Mucosa of rectum (tissue), 2 donors: ENCODE measurements around the gene RAC2.

Experiments
- H3K27ac ChIP-seq, 2 donors: one replicate each; pipeline ENCODE4 v1.7.0; 2013; ENCODE audit warnings: inconsistent platforms in 2 of 2, low read depth in 2 of 2, low read length in 2 of 2
- H3K27me3 ChIP-seq, 2 donors: one replicate each; pipeline ENCODE4 v1.7.0; 2013; ENCODE audit warnings: low read length in 2 of 2; ENCODE audit not compliant: control insufficient read depth in 2 of 2, insufficient read depth in 2 of 2
- H3K36me3 ChIP-seq, 2 donors: one replicate each; pipeline ENCODE4 v1.7.0; 2013; ENCODE audit warnings: low read length in 2 of 2; ENCODE audit not compliant: control insufficient read depth in 2 of 2, insufficient read depth in 2 of 2
- H3K4me1 ChIP-seq, 2 donors: one replicate each; pipeline ENCODE4 v1.7.0; 2013; ENCODE audit warnings: low read length in 2 of 2, mild to moderate bottlenecking in 1 of 2; ENCODE audit not compliant: control insufficient read depth in 2 of 2, insufficient read depth in 2 of 2
- H3K4me3 ChIP-seq, 2 donors: one replicate each; pipeline ENCODE4 v1.7.0; 2013; ENCODE audit warnings: low read length in 2 of 2
- H3K9ac ChIP-seq, 2 donors: one replicate each; pipeline ENCODE4 v1.7.0; 2013; ENCODE audit warnings: low read length in 2 of 2, low read depth in 1 of 2, mild to moderate bottlenecking in 1 of 2
- H3K9me3 ChIP-seq, 2 donors: one replicate each; pipeline ENCODE4 v1.7.0; 2013; ENCODE audit warnings: low read length in 2 of 2; ENCODE audit not compliant: control insufficient read depth in 2 of 2
- donor health status: healthy.
- donor health status: Normal muscosa, but diverticular disease.

Gene RAC2

DNA sequence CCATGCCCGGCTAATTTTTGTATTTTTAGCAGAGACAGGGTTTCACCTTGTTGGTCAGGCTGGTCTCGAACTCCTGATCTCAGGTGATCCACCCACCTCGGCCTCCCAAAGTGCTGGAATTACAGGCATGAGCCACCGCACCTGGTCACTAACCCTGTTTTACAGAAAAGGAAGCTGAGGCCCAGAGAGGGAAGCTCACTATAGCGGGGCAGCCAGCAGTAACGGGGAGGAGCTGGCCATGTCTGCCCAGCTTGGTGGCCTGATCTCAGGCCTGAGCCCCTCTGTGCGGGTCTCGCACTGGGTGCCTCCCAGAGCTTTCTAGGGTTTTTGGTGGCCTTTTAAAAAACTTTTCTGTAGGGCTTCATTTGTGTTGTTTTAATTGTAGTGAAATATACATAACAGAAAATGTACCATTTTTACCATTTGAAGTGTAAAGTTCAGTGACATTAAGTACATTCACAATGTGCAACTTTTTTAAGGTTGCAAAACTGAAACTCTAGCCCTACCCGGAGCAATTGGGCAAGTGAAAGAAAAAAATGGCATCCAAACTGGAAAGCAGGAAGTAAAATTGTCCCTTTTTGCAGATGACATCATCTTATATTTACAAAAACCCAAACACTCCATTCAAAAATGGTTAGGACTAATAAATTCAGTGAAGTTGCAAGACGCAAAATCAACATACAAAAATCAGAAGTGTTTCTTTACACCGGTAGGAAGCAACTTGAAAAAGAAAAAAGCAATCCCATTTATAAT lies 23.8 kb upstream of the RAC2 start:
- Histone ChIP-seq H3K27me3 (no peaks in the 10 kb centered on the region), H3K9ac (no peak overlapping the region), H3K9me3 (peaks cover 4 to 10% of the 10 kb centered on the region in 2 donors), H3K4me3 (peak overlapping the region in 1 of 2 donors; percentile 71), H3K36me3 (no peaks in the 10 kb centered on the region), H3K4me1 (peaks cover 0 to 3% of the 10 kb centered on the region in 2 donors), H3K27ac (peak overlapping the region; percentile 2 to 56)

- Histone ChIP-seq H3K4me1 (peaks cover 0 to 3% of the 10 kb centered on the region in 2 donors), H3K9ac (peak overlapping the region in 1 of 2 donors; percentile 47), H3K27ac (peak overlapping the region; percentile 2 to 56), H3K9me3 (peaks cover 4 to 10% of the 10 kb centered on the region in 2 donors), H3K36me3 (no peaks in the 10 kb centered on the region), H3K27me3 (no peaks in the 10 kb centered on the region), H3K4me3 (peak overlapping the region; percentile 20 to 71)
These were observed 23.1 kb upstream of the RAC2 start for GRCh38 chr22:37267135-37267587.

- Histone ChIP-seq H3K27ac (peak overlapping the region in 1 of 2 donors; percentile 56), H3K27me3 (no peaks in the 10 kb centered on the region)
These were observed 22.6 kb upstream of the RAC2 start for GRCh38 chr22:37266581-37267134.

GRCh38 chr22:37263966-37264887 lies 20.2 kb upstream of the RAC2 start:
- Histone ChIP-seq H3K9me3 (peaks cover 4 to 10% of the 10 kb centered on the region in 2 donors), H3K9ac (no peak overlapping the region), H3K36me3 (no peaks in the 10 kb centered on the region), H3K4me3 (no peak overlapping the region), H3K27ac (no peak overlapping the region), H3K27me3 (peaks cover 0 to 8% of the 10 kb centered on the region in 2 donors), H3K4me1 (peaks cover 0 to 9% of the 10 kb centered on the region in 2 donors)

More at GRCh38 chr22:37266581-37267134, 22.6 kb upstream of the RAC2 start:
- Histone ChIP-seq H3K4me1 (peaks cover 0 to 3% of the 10 kb centered on the region in 2 donors), H3K9ac (no peak overlapping the region), H3K4me3 (peak overlapping the region in 1 of 2 donors; percentile 71), H3K9me3 (peaks cover 4 to 10% of the 10 kb centered on the region in 2 donors), H3K36me3 (no peaks in the 10 kb centered on the region)

GRCh38 chr22:37262346-37262745 lies 18.3 kb upstream of the RAC2 start:
- Histone ChIP-seq H3K4me1 (peaks cover 0 to 12% of the 10 kb centered on the region in 2 donors), H3K4me3 (no peak overlapping the region), H3K36me3 (no peaks in the 10 kb centered on the region), H3K9ac (no peak overlapping the region), H3K27ac (no peak overlapping the region), H3K27me3 (peaks cover 0 to 14% of the 10 kb centered on the region in 2 donors), H3K9me3 (peaks cover 4 to 10% of the 10 kb centered on the region in 2 donors)

DNA sequence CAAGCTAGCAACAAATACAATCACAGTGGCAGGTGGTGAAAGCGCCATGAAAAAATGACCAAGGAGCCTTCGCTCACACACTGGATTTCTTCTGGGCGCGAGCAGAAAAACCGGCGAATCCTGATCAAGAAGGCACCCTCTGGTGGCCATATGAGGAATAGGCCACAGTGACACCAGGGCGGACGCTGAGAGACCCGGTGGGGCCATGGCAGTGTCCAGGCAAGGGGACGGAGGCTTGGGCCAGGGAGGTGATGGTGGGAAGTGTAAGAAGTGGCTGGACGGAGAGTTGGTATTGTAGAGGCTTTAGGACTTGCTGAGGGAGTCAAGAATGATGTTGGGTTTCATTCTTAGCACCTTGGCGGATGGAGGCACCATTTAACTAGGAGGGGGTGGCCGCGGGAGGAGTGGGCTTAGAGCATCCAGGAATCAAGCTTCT lies 16.9 kb upstream of the RAC2 start:
- Histone ChIP-seq H3K4me1 (peaks cover 0 to 9% of the 10 kb centered on the region in 2 donors), H3K4me3 (no peak overlapping the region), H3K27me3 (peaks cover 0 to 14% of the 10 kb centered on the region in 2 donors), H3K9me3 (peaks cover 4 to 10% of the 10 kb centered on the region in 2 donors), H3K27ac (no peak overlapping the region), H3K9ac (no peak overlapping the region), H3K36me3 (no peaks in the 10 kb centered on the region)

DNA sequence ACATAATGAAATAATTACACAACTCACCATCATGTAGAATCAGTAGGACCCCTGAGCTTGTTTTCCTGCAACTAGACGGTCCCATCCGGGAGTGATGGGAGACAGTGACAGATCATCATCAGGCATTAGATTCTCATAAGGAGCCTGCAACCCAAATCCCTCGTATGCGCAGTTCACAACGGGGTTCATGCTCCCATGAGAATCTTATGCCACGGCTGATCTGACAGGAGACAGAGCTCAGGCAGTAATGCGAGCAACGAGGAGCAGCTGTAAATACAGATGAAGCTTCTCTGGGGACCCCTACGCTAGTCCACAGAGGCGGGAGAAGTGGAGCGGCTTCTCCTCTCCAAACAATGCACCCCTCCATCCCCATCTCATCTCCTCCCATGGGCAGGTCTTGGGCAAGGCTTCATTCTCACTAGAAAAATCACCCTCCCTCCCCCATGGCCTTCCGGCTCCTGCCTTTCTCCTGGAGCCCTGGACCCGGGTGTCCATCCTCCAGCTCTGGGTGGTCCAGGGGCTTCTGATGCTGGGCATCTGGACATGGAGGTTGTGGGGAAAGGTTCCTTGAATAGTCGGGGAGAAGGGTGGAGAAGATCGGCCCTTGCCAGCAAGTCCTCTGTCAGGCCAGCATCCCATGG lies 16.2 kb upstream of the RAC2 start:
- H3K9ac ChIP-seq: no peak overlapping the region
- no peaks in the 10 kb centered on the region for H3K36me3 ChIP-seq
- H3K27ac ChIP-seq: no peak overlapping the region
- no peak overlapping the region for H3K4me3 ChIP-seq
- peaks cover 4 to 10% of the 10 kb centered on the region in 2 donors for H3K9me3 ChIP-seq
- peaks cover 0 to 9% of the 10 kb centered on the region in 2 donors for H3K4me1 ChIP-seq
- peaks cover 0 to 14% of the 10 kb centered on the region in 2 donors for H3K27me3 ChIP-seq

- H3K4me3 ChIP-seq: no peak overlapping the region
- no peak overlapping the region for H3K9ac ChIP-seq
- no peak overlapping the region for H3K27ac ChIP-seq
- peaks cover 0 to 16% of the 10 kb centered on the region in 2 donors for H3K27me3 ChIP-seq
- peaks cover 0 to 9% of the 10 kb centered on the region in 2 donors for H3K4me1 ChIP-seq
- H3K36me3 ChIP-seq: no peaks in the 10 kb centered on the region
- H3K9me3 ChIP-seq: peaks cover 4 to 8% of the 10 kb centered on the region in 2 donors
These were observed 15.5 kb upstream of the RAC2 start for GRCh38 chr22:37259540-37260029.

DNA sequence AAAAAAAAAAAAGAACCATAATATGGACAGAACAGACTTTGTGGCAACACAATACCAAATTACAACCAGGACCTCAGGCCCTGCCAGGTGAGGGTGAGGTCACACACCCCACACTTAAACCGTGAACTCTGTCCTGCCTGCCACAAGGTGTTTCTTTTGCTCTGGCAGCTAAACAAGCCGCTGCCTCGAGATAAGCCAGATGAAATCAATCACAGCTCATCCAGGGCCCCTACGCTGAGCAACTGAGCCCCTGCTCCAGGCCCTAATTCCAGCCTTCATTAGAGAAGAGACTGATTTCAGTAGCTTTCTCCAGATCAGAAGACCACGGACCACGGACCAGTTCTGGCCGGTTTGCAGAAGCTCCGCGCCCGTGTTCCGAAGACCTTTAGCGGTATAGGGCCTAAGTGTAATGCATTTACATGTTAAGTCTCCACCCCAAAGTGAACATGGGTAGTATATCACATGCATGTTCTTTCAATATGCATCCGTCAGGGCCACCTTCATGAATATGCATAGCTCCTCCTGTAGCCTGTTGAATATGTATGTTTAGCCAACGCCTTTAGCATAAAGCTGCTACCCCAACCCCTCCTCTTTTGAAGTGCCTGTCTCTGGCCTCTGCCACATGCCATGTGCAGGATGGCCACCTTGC lies 14.8 kb upstream of the RAC2 start:
- peaks cover 0 to 16% of the 10 kb centered on the region in 2 donors for H3K27me3 ChIP-seq
- H3K4me1 ChIP-seq: peaks cover 0 to 9% of the 10 kb centered on the region in 2 donors
- H3K9ac ChIP-seq: no peak overlapping the region
- no peak overlapping the region for H3K27ac ChIP-seq
- no peaks in the 10 kb centered on the region for H3K36me3 ChIP-seq
- H3K4me3 ChIP-seq: no peak overlapping the region
- H3K9me3 ChIP-seq: peaks cover under 1% of the 10 kb centered on the region in 2 donors
